Memory B cell (primary cell): ENCODE results near the gene PRCP.

Experiments
- ATAC-seq: fragments of 150-1000 bp; cut with Tn5 transposase; 2 replicates; pipeline ENCODE4 v1.10.0; 2021; ENCODE audit warnings: low read depth, mild to moderate bottlenecking, moderate library complexity
- DNase-seq, 2 donors: peaks; one replicate each; pipeline ENCODE4 v3.0.0; 2022; ENCODE audit warnings: low spot score in 2 of 2
- H3K27ac Mint-ChIP-seq: one replicate; pipeline ENCODE4 v1.8.0; 2022; ENCODE audit warnings: mild to moderate bottlenecking, moderate library complexity, mixed read lengths
- H3K27me3 Mint-ChIP-seq: one replicate; pipeline ENCODE4 v1.8.0; 2022; ENCODE audit warnings: mixed read lengths
- H3K36me3 Mint-ChIP-seq: one replicate; pipeline ENCODE4 v1.8.0; 2022; ENCODE audit warnings: mild to moderate bottlenecking, mixed read lengths
- H3K4me1 Mint-ChIP-seq: one replicate; pipeline ENCODE4 v1.8.0; 2022; ENCODE audit warnings: mixed read lengths
- H3K4me3 Mint-ChIP-seq: one replicate; pipeline ENCODE4 v1.8.0; 2022; ENCODE audit warnings: mild to moderate bottlenecking, moderate library complexity, mixed read lengths
- H3K9me3 Mint-ChIP-seq: one replicate; pipeline ENCODE4 v1.8.0; 2022; ENCODE audit warnings: mixed read lengths

Gene PRCP

GRCh38 chr11:82818409-82819043, 81.7 kb downstream of the PRCP start:
- peaks cover 7% of the 10 kb centered on the region for H3K36me3 Mint-ChIP-seq
- DNase-seq (no peak), ATAC-seq (no peak)
- H3K9me3 Mint-ChIP-seq = no peaks in the 10 kb centered on the region
- no peak overlapping the region for H3K4me3 Mint-ChIP-seq
- no peaks in the 10 kb centered on the region for H3K4me1 Mint-ChIP-seq
- H3K27ac Mint-ChIP-seq = no peak overlapping the region
- peaks cover 4% of the 10 kb centered on the region for H3K27me3 Mint-ChIP-seq

GRCh38 chr11:82815406-82815805, 84.8 kb downstream of the PRCP start:
- H3K9me3 Mint-ChIP-seq = no peaks in the 10 kb centered on the region
- H3K27ac Mint-ChIP-seq = no peak overlapping the region
- no peak overlapping the region for H3K4me3 Mint-ChIP-seq
- H3K4me1 Mint-ChIP-seq = no peaks in the 10 kb centered on the region
- peaks cover 8% of the 10 kb centered on the region for H3K27me3 Mint-ChIP-seq
- H3K36me3 Mint-ChIP-seq = no peaks in the 10 kb centered on the region
- DNase-seq (no peak), ATAC-seq (no peak)

GRCh38 chr11:82814379-82814778, 85.9 kb downstream of the PRCP start:
- Mint-ChIP-seq H3K36me3 (no peaks in the 10 kb centered on the region), H3K4me3 (no peak overlapping the region), H3K27ac (no peak overlapping the region), H3K4me1 (no peaks in the 10 kb centered on the region), H3K27me3 (peaks cover 8% of the 10 kb centered on the region), H3K9me3 (no peaks in the 10 kb centered on the region)
- ATAC-seq = no peak
- no peak for DNase-seq

- H3K36me3 Mint-ChIP-seq = no peaks in the 10 kb centered on the region
- H3K4me1 Mint-ChIP-seq = no peaks in the 10 kb centered on the region
- H3K27ac Mint-ChIP-seq = no peak overlapping the region
- ATAC-seq = no peak
- DNase-seq = no peak
- H3K9me3 Mint-ChIP-seq = no peaks in the 10 kb centered on the region
- peaks cover 15% of the 10 kb centered on the region for H3K27me3 Mint-ChIP-seq
- H3K4me3 Mint-ChIP-seq = no peak overlapping the region
Observed at GRCh38 chr11:82811369-82811768, 88.9 kb downstream of the PRCP start.

- Mint-ChIP-seq H3K4me1 (no peaks in the 10 kb centered on the region), H3K27me3 (peaks cover 21% of the 10 kb centered on the region), H3K4me3 (no peak overlapping the region), H3K36me3 (no peaks in the 10 kb centered on the region), H3K9me3 (no peaks in the 10 kb centered on the region), H3K27ac (no peak overlapping the region)
- ATAC-seq = no peak
- no peak for DNase-seq
Observed at GRCh38 chr11:82810738-82811137, 89.5 kb downstream of the PRCP start.

GRCh38 chr11:82810326-82810725, 89.9 kb downstream of the PRCP start:
- DNase-seq (no peak), ATAC-seq (no peak)
- no peaks in the 10 kb centered on the region for H3K9me3 Mint-ChIP-seq
- peaks cover 24% of the 10 kb centered on the region for H3K27me3 Mint-ChIP-seq
- H3K27ac Mint-ChIP-seq = no peak overlapping the region
- no peak overlapping the region for H3K4me3 Mint-ChIP-seq
- no peaks in the 10 kb centered on the region for H3K36me3 Mint-ChIP-seq
- H3K4me1 Mint-ChIP-seq = no peaks in the 10 kb centered on the region

- Mint-ChIP-seq H3K27ac (no peak overlapping the region), H3K36me3 (no peaks in the 10 kb centered on the region), H3K9me3 (no peaks in the 10 kb centered on the region), H3K27me3 (peaks cover 27% of the 10 kb centered on the region), H3K4me1 (no peaks in the 10 kb centered on the region), H3K4me3 (no peak overlapping the region)
- ATAC-seq (no peak), DNase-seq (no peak)
Observed at GRCh38 chr11:82807646-82808045, 92.6 kb downstream of the PRCP start.

GRCh38 chr11:82802710-82803109, 97.5 kb downstream of the PRCP start:
- no peaks in the 10 kb centered on the region for H3K9me3 Mint-ChIP-seq
- no peak overlapping the region for H3K27ac Mint-ChIP-seq
- H3K4me3 Mint-ChIP-seq = no peak overlapping the region

GRCh38 chr11:82796998-82797961, 103.0 kb downstream of the PRCP start:
- Mint-ChIP-seq H3K27me3 (peaks cover 6% of the 10 kb centered on the region), H3K4me1 (no peaks in the 10 kb centered on the region), H3K9me3 (no peaks in the 10 kb centered on the region), H3K27ac (no peak overlapping the region), H3K4me3 (no peak overlapping the region), H3K36me3 (no peaks in the 10 kb centered on the region)
- no peak for ATAC-seq
- no peak for DNase-seq

More at GRCh38 chr11:82802710-82803109, 97.5 kb downstream of the PRCP start:
- H3K4me1 Mint-ChIP-seq = no peaks in the 10 kb centered on the region
- peaks cover 27% of the 10 kb centered on the region for H3K27me3 Mint-ChIP-seq
- no peak for DNase-seq
- ATAC-seq = no peak
- no peaks in the 10 kb centered on the region for H3K36me3 Mint-ChIP-seq

GRCh38 chr11:82794490-82794889, 105.7 kb downstream of the PRCP start:
- DNase-seq = no peak
- Mint-ChIP-seq H3K9me3 (no peaks in the 10 kb centered on the region), H3K4me1 (no peaks in the 10 kb centered on the region), H3K27me3 (peaks cover 3% of the 10 kb centered on the region), H3K4me3 (no peak overlapping the region), H3K27ac (no peak overlapping the region), H3K36me3 (no peaks in the 10 kb centered on the region)
- ATAC-seq = no peak

GRCh38 chr11:82792822-82793569, 107.2 kb downstream of the PRCP start:
- Mint-ChIP-seq H3K27ac (no peak overlapping the region), H3K4me3 (no peak overlapping the region), H3K9me3 (no peaks in the 10 kb centered on the region), H3K4me1 (no peaks in the 10 kb centered on the region), H3K27me3 (peaks cover 4% of the 10 kb centered on the region), H3K36me3 (no peaks in the 10 kb centered on the region)
- DNase-seq = no peak
- ATAC-seq = no peak

GRCh38 chr11:82792319-82792718, 107.9 kb downstream of the PRCP start:
- no peaks in the 10 kb centered on the region for H3K4me1 Mint-ChIP-seq
- H3K27me3 Mint-ChIP-seq = peaks cover 4% of the 10 kb centered on the region
- DNase-seq (no peak), ATAC-seq (no peak)
- no peak overlapping the region for H3K27ac Mint-ChIP-seq
- no peak overlapping the region for H3K4me3 Mint-ChIP-seq
- H3K9me3 Mint-ChIP-seq = no peaks in the 10 kb centered on the region
- H3K36me3 Mint-ChIP-seq = no peaks in the 10 kb centered on the region

GRCh38 chr11:82791779-82792178, 108.5 kb downstream of the PRCP start:
- H3K4me3 Mint-ChIP-seq = no peak overlapping the region
- H3K27ac Mint-ChIP-seq = no peak overlapping the region
- H3K4me1 Mint-ChIP-seq = no peaks in the 10 kb centered on the region
- no peak for ATAC-seq
- peaks cover 3% of the 10 kb centered on the region for H3K27me3 Mint-ChIP-seq
- no peaks in the 10 kb centered on the region for H3K9me3 Mint-ChIP-seq
- H3K36me3 Mint-ChIP-seq = no peaks in the 10 kb centered on the region
- no peak for DNase-seq
